ENCODE data around the gene NRCAM.
A peak's percentile ranks its signal among the peaks of the same experiment; 100 is the strongest.

NRCAM gene

GRCh38 chr7:108301387-108301786, 154.8 kb downstream of the NRCAM start:
- no peak for FAIRE-seq
- TF ChIP-seq, protein P1, sequence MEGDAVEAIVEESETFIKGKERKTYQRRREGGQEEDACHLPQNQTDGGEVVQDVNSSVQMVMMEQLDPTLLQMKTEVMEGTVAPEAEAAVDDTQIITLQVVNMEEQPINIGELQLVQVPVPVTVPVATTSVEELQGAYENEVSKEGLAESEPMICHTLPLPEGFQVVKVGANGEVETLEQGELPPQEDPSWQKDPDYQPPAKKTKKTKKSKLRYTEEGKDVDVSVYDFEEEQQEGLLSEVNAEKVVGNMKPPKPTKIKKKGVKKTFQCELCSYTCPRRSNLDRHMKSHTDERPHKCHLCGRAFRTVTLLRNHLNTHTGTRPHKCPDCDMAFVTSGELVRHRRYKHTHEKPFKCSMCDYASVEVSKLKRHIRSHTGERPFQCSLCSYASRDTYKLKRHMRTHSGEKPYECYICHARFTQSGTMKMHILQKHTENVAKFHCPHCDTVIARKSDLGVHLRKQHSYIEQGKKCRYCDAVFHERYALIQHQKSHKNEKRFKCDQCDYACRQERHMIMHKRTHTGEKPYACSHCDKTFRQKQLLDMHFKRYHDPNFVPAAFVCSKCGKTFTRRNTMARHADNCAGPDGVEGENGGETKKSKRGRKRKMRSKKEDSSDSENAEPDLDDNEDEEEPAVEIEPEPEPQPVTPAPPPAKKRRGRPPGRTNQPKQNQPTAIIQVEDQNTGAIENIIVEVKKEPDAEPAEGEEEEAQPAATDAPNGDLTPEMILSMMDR (IDR thresholded peaks at IDR 0.05; ENCODE audit: insufficient read depth, missing control alignments) = no peak

GRCh38 chr7:108299251-108299973, 156.8 kb downstream of the NRCAM start:
- DNase-seq (ENCODE audit: insufficient read length, low spot score) (no peak), FAIRE-seq (peak; percentile 16)
- TF ChIP-seq, protein P1 (IDR thresholded peaks at IDR 0.05; ENCODE audit: insufficient read depth, missing control alignments) = no peak

More at GRCh38 chr7:108301387-108301786, 154.8 kb downstream of the NRCAM start:
- no peak for DNase-seq (ENCODE audit: insufficient read length, low spot score)

DNA sequence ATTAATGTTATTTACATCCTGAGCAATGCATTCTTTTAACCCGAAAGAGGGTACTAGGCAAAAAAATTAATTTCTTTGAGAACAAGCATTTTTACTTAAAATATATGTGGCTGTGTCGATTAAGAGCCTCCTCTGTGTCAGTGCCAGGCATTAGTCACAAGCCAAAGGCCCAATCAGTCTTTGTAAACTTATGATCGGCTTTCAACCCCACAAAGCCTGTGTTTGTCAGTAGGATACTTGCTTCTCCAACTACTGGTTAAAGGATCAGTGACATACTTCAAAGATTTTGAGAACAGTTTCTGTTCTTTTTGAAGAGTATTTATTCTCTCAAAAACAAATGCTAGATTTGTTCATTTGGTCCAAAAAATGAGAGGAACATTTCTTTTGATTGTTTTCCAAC, 159.3 kb downstream of the NRCAM start:
- TF ChIP-seq, protein P1 (IDR thresholded peaks at IDR 0.05; ENCODE audit: insufficient read depth, missing control alignments) = no peak
- no peak for FAIRE-seq
- no peak for DNase-seq (ENCODE audit: insufficient read length, low spot score)

DNA sequence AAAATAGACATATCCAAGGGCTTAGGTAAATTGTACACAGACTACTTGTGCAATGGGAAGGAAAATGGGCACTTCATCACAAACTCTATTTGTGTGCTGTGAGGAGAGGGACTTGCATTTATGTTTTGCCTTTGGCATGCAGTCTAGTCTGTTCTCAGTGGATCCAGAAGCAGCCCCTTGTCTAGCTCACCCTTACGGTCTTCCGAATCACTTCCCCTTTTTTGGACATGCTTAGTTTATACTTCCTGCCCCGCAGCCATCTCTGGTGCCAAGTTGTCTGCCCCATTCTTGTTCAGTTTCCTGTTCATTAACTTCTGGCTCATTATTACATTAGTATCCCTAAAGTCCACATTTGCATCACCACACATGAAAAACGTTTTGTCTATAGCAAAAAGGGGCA, 161.6 kb downstream of the NRCAM start:
- DNase-seq (ENCODE audit: insufficient read length, low spot score) (no peak), FAIRE-seq (no peak)
- TF ChIP-seq, protein P1 (IDR thresholded peaks at IDR 0.05; ENCODE audit: insufficient read depth, missing control alignments) = no peak

GRCh38 chr7:108293149-108293612, 163.1 kb downstream of the NRCAM start:
- no peak for DNase-seq (ENCODE audit: insufficient read length, low spot score)

GRCh38 chr7:108292541-108292940, 163.7 kb downstream of the NRCAM start:
- no peak for FAIRE-seq

More at GRCh38 chr7:108293149-108293612, 163.1 kb downstream of the NRCAM start:
- TF ChIP-seq, protein P1 (IDR thresholded peaks at IDR 0.05; ENCODE audit: insufficient read depth, missing control alignments) = no peak
- FAIRE-seq = peak; percentile 93

More at GRCh38 chr7:108292541-108292940, 163.7 kb downstream of the NRCAM start:
- DNase-seq (ENCODE audit: insufficient read length, low spot score) = no peak
- TF ChIP-seq, protein P1 (IDR thresholded peaks at IDR 0.05; ENCODE audit: insufficient read depth, missing control alignments) = no peak

All from D721Med (cell line).